NCI-H510A (cell line): ENCODE data around the gene SLC11A2.
"Not testable (repeated sequence)": the region's sequence is repeated elsewhere in the genome, so short reads cannot be mapped to it uniquely, and the experiment has no call there.

Experiments used
- DNase-seq: peaks from one replicate; lab custom pipeline; 2025; lab: John Stamatoyannopoulos, UW

Gene SLC11A2

DNA sequence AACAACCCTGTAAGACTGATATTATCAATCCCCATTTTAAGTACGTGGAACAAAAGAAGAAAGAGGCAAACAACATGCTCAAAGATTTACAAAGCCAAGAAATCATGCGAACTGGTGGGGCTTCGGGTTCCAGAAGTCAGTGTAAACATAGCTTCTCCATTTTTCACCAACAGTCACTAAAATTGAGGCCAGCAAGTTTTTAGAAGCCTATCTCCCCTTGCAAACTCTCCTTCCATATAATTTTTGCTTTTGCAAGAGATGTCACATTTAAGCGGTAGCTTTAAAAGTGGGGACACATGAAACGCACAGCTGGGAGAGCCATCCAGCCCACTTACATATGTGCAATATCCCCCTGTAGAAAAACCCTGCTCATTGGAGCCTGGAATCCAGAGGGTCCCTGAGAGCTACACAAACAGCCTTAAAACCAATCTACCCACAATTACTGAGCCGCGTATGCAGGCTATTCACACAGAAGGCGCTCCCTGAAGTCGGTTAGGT is 797 bp downstream of the SLC11A2 start:
- no peak for DNase-seq

DNA sequence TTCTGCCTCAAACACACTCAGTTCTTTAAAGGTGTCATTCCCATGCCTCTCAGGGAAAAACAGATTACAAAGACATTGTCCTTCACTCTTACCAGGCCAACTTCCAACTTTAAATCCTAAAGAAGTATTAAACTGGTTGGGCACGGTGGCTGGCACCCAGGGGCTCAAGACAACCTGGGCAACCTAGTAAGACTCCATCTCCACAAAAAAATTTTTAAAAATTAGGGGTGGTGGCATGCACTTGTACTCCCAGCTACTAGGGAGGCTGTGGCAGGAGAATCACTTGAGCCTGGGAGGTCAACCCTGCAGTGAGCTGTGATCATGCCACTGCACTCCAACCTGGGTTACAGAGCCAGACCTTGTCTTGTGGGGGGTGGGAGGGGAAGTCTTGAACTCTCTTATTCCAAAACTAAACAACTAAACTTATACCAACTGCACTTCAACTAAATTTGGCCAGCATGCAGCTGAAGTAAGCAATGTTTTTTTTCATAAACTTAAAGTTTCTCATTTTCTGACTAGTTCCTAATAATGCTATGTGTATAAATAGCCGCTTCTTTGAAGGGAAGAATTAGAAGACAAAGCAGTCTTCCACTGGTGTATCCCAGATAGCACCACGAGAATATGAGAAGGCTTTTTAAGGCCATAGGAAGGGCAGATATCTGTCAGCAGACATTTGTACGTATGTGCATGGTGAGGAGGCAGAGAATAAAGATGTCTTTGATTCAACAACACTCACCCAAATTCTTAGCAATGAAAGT is 2.4 kb downstream of the SLC11A2 start:
- DNase-seq = no peak

DNA sequence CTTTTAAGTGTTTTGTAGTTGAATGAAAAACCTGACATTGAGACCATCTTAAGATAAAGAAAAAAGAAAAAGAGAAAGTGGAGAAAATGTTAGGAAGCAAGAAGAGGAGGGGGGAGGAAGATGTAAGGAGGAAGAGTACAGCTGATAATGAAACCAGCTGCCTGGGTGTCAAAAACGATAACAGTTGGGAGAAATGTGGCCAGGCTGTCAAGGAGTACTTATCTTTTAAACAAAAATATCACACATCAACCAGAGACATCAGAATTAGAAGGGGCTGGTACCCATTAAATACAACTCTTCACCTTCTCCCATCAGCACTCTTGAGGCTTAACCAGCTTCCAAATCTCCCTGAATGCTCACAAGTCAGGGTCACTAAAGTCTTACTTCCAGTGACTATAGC is 4.5 kb downstream of the SLC11A2 start:
- DNase-seq = no peak

DNA sequence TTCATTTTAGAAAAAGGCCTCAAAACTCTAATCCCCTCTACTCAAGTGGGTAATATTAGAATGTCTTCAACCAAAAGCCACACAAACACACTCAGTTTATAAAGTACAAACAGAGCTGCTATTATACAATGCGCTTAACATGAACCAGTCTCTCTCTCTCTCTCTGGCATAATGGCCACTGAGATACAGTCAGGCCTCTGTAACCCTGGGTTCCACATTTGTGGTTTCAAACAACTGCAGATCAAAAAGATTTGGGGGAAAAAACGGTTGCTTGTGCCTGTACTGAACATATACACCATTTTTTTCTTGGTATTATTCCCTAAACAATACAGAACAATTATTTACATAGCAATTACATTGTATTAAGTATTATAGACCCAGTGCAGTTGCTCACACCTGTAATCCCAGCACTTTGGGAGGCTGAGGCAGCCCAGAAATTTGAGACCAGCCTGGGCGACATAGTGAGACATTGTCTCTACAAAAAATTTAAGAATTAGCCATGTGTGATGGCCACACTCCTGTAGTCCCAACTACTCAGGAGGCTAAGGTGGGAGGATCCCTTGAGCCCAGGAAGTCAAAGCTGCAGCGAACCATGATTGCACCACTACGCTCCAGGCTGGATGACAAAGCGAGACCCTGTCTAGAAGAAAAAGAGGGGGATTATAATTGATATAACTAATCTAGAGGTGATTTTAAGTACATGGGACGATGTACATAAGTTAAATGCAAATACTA is 5.6 kb downstream of the SLC11A2 start:
- DNase-seq = no peak

DNA sequence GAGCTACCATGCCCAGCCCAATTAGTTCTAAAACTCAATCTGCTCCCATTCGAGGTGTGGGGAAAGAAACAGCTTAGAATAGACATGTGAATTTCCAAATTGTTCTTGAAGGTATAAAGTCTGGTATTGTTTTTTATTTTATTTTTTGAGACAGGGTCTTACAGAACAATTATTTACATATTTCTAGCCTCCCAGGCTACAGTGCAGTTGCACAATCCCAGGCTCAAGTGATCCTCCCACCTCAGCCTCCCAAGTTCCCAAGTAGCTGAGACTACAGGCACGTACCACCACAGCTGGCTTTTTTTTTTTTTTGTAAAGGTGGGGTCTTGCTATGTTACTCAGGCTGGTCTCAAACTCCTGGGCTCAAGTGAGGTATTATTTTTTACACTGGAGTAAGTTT is 6.3 kb downstream of the SLC11A2 start:
- DNase-seq = no peak

DNA sequence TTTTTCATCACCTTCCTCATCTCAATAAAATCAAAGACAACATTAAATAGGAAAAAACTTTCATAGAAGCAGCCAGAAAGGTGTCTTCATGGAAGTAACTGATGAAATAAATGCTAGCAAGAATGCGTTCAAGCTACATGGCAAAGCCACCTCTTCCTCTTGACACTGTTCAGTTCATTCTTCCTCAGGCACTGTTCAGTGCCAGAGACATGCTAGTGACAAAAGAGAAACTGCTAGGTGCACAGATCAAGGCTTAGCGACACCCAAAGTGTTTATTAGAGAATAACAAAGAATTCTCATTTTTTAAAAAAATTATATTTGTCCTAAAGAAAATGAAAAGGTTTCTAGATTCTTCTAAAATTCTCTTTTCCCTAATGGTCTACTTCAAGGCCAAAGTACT is 7.2 kb downstream of the SLC11A2 start:
- DNase-seq = no peak

DNA sequence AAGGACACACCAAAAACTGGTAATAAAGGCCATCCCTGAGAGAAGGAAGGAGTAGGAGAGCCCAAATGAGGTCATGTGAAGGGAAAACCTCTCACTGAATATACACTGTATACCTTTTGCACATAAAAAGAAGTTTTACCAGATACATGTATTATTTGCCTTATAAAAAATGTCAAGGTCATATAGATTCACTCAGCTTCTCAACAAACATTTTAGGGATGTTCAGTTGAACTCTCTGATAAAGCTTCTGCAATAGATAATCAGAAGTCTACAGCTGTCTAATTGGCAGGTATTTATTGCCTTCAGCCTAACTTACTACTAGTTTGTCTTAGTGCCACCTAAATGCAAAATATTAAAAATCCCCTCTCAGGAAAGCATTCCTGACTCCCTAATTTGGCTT is 8.7 kb downstream of the SLC11A2 start:
- no peak for DNase-seq

DNA sequence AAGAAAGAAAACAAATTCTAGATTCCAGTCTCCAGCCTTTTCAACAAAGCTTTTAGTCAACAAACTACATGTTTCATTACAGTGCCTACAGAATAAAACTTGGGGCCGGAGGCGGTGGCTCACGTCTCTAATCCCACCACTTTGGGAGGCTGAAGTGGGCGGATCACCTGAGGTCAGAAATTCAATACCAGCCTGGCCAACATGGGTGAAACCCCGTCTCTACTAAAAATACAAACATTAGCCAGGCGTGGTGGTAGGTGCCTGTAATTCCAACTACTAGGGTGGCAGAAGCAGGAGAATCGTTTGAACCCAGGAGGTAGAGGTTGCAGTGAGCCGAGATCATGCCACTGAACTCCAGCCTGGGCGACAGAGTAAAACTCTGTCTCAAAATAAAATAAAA is 11.7 kb downstream of the SLC11A2 start:
- DNase-seq = not testable (repeated sequence)

DNA sequence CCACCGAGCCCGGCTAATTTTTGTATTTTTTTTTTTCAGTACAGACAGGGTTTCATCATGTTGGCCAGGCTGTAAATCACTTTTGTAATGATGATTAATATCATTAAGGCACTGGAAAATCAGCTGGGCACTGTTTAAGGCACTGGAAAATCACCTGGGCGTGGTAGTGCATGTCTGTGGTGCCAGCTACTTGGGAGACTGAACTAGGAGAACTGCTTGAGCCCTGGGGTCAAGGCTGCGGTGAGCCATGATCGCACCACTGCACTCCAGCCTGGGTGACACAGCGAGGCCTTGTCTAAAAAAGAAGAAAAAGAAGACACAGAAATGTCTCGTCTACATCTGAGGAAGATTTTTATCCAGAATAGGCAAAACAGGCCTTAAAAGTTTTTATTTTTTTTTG is 12.7 kb downstream of the SLC11A2 start:
- no peak for DNase-seq

DNA sequence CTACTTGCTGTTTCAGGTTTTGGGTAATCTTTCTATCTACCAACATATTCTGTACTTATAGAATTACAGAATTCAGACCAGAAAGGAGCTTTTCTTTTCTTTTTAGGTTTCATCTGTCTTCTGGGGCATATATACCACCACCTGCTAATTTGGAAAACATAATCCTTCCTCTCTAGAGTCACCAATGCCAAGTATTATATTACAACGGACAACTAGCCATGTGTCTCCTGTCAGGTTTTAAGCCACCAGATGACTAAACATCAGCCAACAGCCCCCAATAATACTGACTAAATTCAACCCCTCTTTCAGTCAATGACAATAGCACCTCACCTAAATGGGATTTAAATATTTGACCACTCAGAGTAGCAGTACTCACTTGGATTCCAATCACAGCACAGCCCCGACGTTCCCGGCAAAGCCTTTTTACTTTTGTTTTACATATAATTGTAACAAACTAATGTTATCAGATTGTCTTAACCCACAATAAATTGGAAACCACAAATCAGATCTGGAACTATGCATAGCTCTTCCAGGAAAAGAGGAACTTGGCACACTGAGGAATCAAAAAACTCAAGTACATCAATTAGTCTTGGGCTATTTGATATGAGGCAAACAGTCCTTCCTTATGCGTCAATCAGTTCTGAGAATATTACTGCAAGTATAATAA is 13.5 kb downstream of the SLC11A2 start:
- no peak for DNase-seq

DNA sequence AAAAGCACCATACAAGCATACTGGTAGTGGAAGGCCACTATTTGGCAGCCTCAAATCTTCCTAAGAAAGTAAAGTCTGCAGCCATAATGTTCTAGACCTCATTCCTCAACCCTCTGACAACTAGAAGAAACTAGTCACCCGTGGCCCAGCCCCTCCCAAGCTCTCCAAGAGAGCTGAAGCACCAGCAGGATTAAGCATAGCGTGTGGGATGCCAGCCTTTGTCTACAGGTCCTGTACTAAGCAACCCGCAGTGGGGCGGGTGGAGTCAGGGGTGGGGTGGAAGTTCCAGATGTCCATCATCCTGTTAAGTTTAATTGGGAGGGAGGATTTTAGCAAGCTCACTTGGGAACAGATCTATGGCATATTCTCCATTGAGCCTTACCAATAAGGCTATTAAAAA is 14.2 kb downstream of the SLC11A2 start:
- DNase-seq = no peak

DNA sequence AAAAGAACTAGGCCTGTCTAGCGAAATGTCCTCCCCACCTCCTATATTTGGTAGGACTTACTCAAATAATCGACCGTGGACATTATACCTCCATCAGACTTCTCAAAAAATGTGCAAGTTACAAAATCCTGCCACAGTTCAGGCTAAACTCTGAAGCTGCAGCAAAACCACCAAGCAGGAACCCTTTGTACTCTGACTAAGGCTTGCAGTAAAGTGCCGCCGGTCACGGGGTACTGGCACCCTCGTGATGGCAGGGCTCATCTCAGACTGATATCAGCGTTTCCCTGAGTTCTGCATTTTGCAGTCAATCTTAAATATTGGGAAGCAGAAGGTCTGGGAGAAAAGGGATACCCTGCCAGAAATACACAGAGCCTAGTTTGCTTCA is 17.1 kb downstream of the SLC11A2 start:
- DNase-seq = no peak

DNA sequence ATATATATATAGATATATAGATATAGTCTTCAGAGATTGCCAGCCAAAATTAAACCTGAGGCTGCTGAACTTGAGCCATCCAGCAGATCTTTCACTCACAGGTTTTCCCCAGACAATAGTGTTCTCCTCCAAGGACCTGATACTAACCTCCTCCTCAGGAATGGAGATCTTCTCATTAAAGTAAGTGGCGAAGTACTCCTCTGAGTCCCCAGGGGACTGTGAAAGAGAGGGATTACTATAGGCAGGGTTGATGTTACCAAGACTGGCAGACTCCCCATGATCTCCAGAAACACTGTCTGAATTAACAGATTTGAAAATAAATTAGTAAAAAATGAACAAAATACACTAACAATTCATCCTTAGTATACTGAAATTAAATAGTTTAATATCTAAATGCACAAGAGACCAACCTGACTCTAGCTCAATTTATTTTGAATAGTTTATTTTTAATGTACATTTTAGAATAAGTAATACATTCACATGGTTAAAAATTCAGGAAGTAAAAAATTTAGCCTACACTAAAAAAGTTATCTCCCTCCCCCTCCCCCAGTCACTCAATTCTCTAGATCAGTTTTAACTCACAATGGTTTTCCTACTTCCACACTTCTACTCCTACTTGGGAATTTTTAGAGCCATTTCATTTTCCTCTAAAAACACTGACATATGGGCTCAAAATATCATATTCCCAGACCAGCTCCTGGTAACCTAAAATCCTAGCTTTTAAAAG is 17.7 kb downstream of the SLC11A2 start:
- no peak for DNase-seq

DNA sequence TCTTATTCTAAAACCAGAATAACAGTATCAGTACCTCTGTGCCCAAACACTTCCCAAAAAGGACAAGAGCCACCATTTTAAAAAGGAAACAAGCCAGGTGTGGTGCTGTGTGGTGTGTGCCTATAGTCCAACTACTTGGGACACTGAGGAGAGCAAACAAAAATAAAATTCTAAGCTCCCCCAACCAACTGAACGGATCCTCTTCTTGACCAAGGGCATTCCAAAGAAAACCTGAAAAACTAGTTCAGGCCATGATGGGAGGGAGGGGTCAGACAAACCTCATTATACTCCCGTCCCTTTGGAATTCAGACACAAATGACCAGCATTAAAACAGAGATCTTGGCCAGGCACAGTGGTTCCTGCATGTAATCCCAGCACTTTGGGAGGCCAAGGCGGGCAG is 20.5 kb downstream of the SLC11A2 start:
- DNase-seq = no peak

DNA sequence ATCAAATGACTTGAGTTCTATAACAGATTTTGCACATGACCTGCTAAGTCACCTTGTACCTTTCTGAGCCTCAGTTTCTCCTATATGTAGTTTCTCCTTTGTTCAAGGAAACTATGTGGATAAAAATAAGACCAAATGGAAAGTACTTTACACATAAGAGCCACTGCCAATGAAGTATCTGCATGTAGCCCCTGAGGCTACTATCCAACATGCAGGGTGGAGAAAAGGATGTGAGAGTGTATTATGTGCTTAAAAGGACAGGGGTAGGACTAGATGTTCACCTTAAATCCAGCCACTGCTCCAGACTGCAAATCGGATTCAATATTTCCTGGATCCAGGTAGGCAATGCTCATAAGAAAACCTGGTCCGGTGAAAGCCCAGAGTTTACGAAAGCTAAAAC is 21.2 kb downstream of the SLC11A2 start:
- no peak for DNase-seq

DNA sequence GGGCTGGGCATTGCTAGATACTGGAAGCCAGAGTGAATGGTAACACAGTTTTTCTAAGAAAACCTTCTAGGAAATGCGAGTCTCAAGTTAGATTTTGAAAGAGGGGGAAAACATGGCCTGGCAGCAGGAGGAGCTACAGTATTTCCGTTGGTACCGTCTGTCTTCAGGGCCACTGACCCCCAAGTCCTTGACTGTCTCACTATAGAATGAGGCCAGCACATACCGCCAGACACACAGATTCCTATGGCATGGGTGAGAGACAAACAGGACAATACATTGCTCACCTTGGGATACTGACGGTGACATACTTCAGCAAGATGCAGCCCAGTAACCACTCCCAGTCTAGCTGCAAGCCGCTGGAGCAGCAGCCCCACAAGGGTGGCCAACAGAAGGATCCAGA is 21.7 kb downstream of the SLC11A2 start:
- DNase-seq = no peak

DNA sequence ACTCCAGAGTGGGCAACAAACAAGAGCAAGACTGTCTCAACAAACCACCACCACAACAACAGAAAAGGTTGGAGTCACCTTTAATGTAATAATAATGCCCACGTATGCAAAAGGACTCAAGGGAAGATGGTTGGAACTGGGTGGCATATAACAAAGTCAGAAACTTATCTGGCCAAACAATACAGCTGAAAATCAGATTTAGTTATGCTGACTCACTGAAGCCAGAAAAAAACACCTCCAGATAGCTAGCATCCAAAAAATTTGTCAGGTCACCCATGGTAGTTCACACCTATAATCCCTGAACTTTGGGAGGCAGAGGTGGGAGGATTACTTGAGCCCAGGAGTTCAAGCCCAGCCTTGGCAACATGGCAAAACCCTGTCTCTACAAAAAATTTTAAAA is 24.4 kb downstream of the SLC11A2 start:
- DNase-seq = no peak

DNA sequence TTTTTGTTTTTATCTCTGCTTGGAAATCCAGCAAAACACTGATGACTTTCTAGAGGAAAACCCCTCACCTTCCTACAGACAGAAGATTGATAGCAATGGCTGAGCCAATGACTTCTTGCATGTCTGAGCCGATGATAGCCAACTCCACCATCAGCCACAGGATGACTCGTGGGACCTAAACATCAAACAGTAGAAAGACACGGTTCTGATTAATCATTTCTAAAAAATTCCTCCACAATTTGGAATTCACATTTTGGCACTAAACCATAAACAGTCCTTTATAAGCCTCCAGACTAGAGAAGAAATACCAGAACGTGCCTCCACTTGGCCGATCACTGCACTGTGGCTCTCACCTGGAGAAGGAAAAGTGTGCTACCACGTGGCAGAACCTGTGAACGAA is 25.9 kb downstream of the SLC11A2 start:
- DNase-seq = no peak

DNA sequence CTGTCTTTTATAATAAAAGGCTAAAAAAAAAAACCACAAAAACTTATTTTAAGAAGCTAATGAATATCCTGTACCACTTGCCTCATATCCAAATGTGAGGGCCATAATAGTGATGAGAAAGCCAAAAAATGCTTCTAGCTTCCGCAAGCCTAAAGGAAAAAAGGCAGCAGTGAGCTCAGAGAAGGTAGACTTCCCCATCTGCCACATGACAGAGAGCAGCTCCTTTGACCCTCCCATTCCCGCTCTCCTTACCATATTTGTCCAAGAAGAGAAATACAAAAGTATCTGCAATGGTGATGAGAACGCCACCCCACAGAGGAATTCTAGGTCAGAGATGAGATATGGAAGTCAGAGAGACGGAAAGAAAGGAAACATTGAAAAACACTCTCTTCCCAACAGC is 27.1 kb downstream of the SLC11A2 start:
- DNase-seq = no peak

DNA sequence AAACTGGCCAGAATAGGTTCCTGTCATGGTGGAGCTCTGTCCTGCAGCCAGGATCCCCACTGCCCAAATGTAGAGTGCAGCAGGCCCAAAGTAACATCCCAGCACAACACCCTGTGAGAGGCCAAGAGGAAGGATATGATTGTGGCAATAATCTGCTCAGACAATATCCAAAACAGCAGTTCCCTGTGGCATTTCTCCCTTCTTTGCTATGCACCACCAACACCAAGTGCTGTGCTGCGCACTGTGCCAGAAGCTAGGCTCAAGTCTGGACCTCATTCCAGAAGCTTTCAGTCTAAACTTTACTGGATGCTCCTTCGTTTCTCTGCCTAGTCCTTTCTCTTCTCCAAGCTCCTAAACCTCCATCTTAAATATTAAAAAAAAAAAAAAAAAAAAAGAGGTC is 33.4 kb downstream of the SLC11A2 start:
- DNase-seq = no peak

DNA sequence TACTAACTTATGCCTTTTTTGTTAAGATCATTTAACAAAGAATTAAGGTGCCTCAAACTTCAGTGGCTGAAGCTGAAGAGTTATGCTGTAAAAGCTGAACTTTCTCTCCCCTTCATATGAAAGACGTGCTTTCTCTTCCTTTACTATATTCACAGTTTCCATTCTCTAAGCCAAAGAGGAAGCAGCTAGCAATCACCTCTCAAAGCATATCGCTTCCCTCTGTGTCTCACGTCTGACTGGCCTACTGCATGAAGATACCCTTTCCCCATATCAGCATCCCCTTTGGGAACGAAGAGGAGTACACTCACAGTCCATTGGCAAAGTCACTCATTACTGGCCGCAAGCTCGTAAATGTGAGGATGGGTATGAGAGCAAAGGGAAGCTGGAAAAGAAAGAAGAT is 34.9 kb downstream of the SLC11A2 start:
- DNase-seq = no peak

DNA sequence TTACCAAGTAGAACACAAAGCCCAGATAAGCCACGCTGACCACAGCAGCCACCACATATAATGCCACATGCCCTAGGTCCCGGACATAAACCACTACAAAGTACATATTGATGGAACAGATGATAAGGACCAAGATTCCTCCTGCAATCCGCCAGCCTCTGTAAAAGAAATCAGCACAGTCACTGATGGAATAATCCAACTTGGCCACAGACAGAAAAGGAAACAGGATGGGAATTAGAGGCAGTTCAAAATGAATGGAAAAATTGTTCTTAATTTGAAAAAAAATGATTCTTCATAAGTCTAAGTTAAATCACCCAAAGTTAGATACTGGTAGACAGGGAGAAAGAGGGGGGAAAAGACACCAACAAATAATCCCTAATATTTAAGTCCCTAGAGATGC is 35.4 kb downstream of the SLC11A2 start:
- DNase-seq = no peak
